OCI-M1 (cell line): ENCODE results near the gene ENDOU.
A peak's percentile ranks its signal among the peaks of the same experiment; 100 is the strongest.

ENCODE experiments used
- DNase-seq: peaks from one replicate; lab custom pipeline; 2025; lab: John Stamatoyannopoulos, UW

ENDOU gene

GRCh38 chr12:47743311-47743860, 18.1 kb upstream of the ENDOU start:
- no peak for DNase-seq

GRCh38 chr12:47742253-47742825, 17.0 kb upstream of the ENDOU start:
- DNase-seq = peak; percentile 66

- DNase-seq = peak; percentile 17
These were observed 16.0 kb upstream of the ENDOU start for GRCh38 chr12:47741340-47741703.

- no peak for DNase-seq
These were observed 15.5 kb upstream of the ENDOU start for GRCh38 chr12:47740606-47741339.

- no peak for DNase-seq
These were observed 14.7 kb upstream of the ENDOU start for GRCh38 chr12:47739979-47740378.

GRCh38 chr12:47739297-47739696, 14.0 kb upstream of the ENDOU start:
- DNase-seq = no peak

GRCh38 chr12:47737936-47738594, 12.8 kb upstream of the ENDOU start:
- DNase-seq = no peak

- DNase-seq = no peak
These were observed 11.8 kb upstream of the ENDOU start for GRCh38 chr12:47736877-47737676.

- DNase-seq = no peak
These were observed 10.9 kb upstream of the ENDOU start for GRCh38 chr12:47736216-47736615.

- no peak for DNase-seq
These were observed 10.4 kb upstream of the ENDOU start for GRCh38 chr12:47735649-47736048.

- no peak for DNase-seq
These were observed 9.6 kb upstream of the ENDOU start for GRCh38 chr12:47734725-47735480.

GRCh38 chr12:47733142-47733541, 7.9 kb upstream of the ENDOU start:
- DNase-seq = no peak

- DNase-seq = no peak
These were observed 7.2 kb upstream of the ENDOU start for GRCh38 chr12:47732504-47732903.

GRCh38 chr12:47731723-47732122, 6.4 kb upstream of the ENDOU start:
- no peak for DNase-seq

GRCh38 chr12:47730341-47730744, 5.1 kb upstream of the ENDOU start:
- peak; percentile 44 for DNase-seq

- DNase-seq = no peak
These were observed 3.9 kb upstream of the ENDOU start for GRCh38 chr12:47729233-47729632.

- DNase-seq = no peak
These were observed 603 bp upstream of the ENDOU start for GRCh38 chr12:47725893-47726292.

GRCh38 chr12:47722941-47723631, 2.2 kb downstream of the ENDOU start:
- DNase-seq = no peak

- no peak for DNase-seq
These were observed 3.0 kb downstream of the ENDOU start for GRCh38 chr12:47722136-47722834.

GRCh38 chr12:47721431-47721973, 3.8 kb downstream of the ENDOU start:
- DNase-seq = peak; percentile 32
